Epithelial cell of esophagus (primary cell): ENCODE results near the gene GNAI2.
A peak's percentile ranks its signal among the peaks of the same experiment; 100 is the strongest.
"Not testable (repeated sequence)": the region's sequence is repeated elsewhere in the genome, so short reads cannot be mapped to it uniquely, and the experiment has no call there.

Experiments used
- DNase-seq: peaks from one replicate; pipeline ENCODE4 v3.0.0; 2010; ENCODE audit warnings: low read depth
- H3K4me3 ChIP-seq: 2 replicates; pipeline ENCODE4 v1.5.1; 2011; ENCODE audit warnings: mild to moderate bottlenecking, low read length, control low read depth
- TF ChIP-seq, protein P1 (sequence below): IDR thresholded peaks from 2 replicates; pipeline ENCODE4 v1.5.1; 2011; ENCODE audit warnings: low read depth, mild to moderate bottlenecking, low read length, control low read depth, inconsistent platforms; ENCODE audit not compliant: insufficient read depth; ENCODE audit errors: missing control alignments

Gene GNAI2

DNA sequence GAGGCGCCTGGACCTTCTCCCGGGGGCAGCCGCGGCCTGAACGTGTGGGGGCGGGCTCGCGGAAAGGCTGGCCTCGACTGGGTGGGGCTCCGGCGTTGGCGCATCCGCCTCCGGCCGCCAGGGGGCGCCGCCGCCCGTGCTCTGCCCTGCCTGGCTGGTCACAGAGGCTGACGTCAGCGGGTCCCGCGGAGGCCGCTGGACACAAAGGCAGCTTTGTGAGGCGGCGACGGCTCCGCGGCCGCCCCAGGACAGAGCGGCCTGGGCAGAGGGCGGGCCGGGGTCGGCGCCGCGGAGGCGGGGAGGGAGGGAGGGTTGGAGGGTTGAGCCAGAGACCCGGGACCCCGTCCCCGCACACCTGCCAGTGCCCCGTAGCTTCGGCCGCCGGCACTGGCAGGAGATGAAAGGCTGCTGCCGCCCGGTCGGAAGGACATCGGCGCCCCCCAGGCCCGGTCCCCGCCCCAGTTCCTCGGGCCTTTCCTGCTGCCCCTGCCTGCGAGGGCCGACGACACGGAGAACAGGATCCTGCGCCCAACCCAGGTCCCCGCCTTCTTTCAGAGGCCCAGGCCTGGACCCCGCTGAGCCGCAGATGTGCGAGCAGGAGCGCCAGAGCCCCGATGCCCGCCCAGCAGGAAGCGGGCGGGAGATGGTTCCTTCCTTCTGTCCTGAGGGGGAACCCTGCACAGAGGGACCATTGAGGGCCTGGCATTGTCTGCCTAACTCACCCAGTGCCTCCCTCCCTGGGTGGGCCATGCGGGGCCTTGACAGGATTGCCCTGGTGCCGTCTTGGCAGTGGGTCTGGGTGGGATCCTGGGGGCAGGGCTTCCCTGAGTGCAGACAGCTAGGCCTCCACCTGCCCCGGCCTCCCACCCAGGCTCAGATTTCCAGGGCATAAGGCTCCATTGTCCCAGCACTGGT is 24.3 kb downstream of the GNAI2 start:
- H3K4me3 ChIP-seq: peak overlapping the region; percentile 44
- TF ChIP-seq, protein P1, sequence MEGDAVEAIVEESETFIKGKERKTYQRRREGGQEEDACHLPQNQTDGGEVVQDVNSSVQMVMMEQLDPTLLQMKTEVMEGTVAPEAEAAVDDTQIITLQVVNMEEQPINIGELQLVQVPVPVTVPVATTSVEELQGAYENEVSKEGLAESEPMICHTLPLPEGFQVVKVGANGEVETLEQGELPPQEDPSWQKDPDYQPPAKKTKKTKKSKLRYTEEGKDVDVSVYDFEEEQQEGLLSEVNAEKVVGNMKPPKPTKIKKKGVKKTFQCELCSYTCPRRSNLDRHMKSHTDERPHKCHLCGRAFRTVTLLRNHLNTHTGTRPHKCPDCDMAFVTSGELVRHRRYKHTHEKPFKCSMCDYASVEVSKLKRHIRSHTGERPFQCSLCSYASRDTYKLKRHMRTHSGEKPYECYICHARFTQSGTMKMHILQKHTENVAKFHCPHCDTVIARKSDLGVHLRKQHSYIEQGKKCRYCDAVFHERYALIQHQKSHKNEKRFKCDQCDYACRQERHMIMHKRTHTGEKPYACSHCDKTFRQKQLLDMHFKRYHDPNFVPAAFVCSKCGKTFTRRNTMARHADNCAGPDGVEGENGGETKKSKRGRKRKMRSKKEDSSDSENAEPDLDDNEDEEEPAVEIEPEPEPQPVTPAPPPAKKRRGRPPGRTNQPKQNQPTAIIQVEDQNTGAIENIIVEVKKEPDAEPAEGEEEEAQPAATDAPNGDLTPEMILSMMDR: peak; percentile 48
- DNase-seq: peak; percentile 86

DNA sequence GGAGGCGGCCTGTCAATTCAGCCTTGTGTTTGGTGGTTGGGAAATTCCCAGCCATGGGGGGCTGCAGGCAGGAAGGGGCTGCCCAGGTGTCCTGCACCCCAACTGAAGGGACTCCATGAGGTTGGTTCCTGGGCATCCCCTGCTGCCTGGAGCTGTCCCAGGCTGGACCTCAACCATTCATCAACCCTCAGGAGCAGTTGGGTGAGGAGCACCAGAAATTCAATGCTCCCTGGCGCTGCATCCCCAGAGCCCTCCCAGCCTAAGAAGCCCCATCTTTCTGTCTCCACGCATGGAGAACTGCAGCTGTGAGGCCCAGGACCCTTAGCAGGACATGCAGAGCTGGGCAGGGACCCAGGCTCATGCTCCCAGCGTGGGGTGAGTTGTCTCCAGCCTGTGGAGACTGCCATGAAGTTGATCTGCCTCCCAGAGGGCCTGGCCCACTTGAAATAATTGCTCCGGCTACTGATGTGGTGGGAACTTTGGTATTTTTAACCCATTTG is 25.0 kb downstream of the GNAI2 start:
- DNase-seq: no peak
- H3K4me3 ChIP-seq: peak overlapping the region; percentile 44
- TF ChIP-seq, protein P1: no peak

DNA sequence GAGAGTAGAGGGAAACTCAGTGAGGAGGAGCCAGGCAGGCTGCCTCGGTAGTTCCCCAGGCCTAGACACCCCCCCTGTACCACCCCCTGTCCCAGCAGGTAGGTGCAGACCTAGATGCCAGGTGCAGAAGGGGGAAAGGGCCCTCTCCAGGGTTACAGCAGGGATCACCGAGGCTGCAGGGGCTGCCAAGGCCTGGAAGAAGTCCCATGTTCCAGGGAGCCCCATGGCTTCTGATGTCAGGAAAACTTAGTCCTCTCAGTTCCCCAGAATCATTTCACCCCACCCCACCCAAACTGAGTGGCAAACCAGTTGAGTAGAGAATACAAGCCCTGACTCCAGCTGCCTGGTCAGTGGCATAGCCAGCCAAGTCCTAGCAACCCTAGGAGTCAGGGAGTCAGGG is 25.5 kb downstream of the GNAI2 start:
- DNase-seq: no peak
- TF ChIP-seq, protein P1: no peak

DNA sequence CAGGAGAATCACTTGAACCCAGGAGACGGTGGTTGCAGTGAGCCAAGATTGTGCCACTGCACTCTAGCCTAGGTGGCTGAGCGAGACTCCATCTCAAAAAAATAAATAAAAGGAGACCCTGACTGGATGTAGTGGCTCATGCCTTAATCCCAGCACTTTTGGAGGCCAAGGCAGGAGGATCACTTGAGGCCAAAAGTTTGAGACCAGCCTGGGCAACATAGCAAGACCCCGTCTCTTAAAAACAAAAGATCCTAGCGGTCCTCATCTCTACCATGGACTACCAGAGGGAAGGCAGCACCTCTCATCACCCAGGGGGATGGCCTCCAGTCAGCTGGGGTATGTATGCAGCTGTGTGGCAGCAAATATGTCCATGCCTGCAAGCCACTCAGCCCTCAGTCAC is 26.2 kb downstream of the GNAI2 start:
- not testable (repeated sequence) for DNase-seq, H3K4me3 ChIP-seq

More for the DNA sequence above, 25.5 kb downstream of the GNAI2 start:
- no peak overlapping the region for H3K4me3 ChIP-seq

DNA sequence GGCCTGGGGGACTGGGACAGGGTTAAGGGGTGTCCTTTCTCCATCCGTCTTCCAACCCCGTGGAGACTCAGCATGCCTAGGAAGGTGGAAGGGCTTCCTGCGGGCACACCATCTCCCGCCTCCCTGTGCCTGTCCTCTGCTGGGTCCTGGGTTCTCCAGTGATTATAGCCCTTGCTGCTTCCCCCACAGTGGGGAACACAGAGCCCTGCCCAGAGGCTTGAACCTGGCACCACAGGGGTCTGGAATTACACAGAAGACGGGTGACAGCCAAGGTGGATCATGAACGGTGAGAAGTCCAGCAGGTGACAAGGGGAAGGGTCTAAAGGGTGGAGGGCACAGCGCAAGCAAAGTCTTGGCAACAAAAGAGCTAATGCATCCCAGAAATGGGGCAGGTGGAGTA is 26.8 kb downstream of the GNAI2 start:
- H3K4me3 ChIP-seq: no peak overlapping the region
- no peak for DNase-seq
- TF ChIP-seq, protein P1: no peak

DNA sequence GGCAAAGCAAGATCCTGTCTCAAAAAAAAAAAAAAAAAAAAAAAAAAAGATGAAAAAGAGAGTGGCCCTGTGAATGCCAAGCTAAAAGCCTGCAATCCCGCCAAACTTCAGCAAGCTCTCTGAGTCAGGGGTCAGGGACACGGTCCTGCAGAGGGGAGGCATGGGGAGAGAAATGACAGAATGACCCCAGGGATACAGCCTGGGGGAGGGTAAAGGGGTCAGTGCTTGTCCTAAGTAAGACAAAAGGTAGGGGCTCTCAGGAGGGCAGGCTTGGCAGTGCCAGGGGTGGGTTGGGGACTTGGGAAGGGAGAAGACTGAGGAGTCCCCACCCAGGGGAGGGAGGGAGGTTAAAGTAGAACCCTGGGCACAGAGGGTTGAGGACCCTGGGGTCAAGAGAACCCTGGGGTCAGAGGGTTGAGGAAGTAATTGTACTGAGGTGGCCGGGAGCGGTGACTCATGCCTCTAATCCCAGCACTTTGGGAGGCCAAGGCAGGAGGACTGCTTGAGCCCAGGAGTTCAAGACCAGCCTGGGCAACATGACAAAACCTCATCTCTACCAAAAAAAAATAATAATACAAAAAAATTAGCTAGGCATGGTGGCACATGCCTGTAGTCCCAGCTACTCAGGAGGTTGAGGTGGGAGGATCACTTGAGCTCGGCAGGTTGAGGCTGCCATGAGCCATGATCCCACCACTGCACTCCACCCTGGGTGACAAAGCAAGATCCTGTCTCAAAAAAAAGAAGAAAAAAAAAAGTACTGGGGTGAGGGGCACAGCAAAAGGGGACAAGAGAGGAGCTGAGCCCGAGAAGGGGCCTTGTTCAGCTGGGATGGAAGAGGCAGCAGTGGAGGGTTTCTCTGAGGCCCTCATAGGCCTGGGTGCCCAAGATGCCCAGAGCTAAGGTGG is 27.7 kb downstream of the GNAI2 start:
- no peak for DNase-seq
- TF ChIP-seq, protein P1: no peak
- H3K4me3 ChIP-seq: no peak overlapping the region

DNA sequence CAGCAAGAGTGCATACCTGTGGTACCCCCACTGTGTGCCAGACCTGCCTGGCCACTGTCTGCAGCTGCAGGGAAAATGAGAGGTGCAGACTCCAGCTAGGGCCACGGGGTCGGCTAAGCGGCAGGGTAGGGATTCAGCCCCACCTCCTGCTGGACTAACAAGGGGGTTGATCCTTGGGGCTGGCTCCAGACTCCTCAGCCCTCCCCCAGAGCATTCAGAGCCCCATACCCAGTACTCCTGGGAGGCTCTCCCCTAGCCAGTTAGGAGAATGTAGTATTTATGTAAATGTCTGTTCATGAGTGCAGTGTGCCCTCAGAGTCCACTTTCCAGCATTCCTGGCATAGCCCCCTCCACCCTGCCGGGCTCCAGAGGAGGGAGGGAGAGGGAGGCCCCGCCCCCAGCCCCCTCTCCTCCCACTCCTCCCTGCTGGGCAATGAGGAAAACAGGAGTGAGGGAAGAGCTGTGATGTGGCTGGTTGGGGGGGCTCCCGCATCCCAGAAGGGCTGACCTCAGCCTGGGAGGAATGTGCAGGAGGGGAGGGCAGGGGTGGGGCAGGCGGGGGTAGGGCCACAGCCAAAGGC is 28.5 kb downstream of the GNAI2 start:
- TF ChIP-seq, protein P1: no peak
- H3K4me3 ChIP-seq: no peak overlapping the region
- peak; percentile 81 for DNase-seq
